ENCODE measurements around the gene PAFAH1B1.

The PAFAH1B1 gene

GRCh38 chr17:2730764-2731353 lies 137.4 kb downstream of the PAFAH1B1 start:
- H3K9ac ChIP-seq (ENCODE audit: low read length), result no peak overlapping the region
- no peak overlapping the region for H3K4me3 ChIP-seq (ENCODE audit: low read depth, low read length)
- no peaks in the 10 kb centered on the region for H3K27me3 ChIP-seq (ENCODE audit: control insufficient read depth, insufficient read depth, low read length)
- H3K27ac ChIP-seq (ENCODE audit: low read depth, low read length), result no peak overlapping the region
- H3K36me3 ChIP-seq (ENCODE audit: control insufficient read depth, insufficient read depth, low read length), result peaks cover 10% of the 10 kb centered on the region
- no peaks in the 10 kb centered on the region for H3K9me3 ChIP-seq (ENCODE audit: control insufficient read depth, insufficient read depth, low read depth, low read length)
- no peaks in the 10 kb centered on the region for H3K4me1 ChIP-seq (ENCODE audit: control insufficient read depth, insufficient read depth, low read length)

DNA sequence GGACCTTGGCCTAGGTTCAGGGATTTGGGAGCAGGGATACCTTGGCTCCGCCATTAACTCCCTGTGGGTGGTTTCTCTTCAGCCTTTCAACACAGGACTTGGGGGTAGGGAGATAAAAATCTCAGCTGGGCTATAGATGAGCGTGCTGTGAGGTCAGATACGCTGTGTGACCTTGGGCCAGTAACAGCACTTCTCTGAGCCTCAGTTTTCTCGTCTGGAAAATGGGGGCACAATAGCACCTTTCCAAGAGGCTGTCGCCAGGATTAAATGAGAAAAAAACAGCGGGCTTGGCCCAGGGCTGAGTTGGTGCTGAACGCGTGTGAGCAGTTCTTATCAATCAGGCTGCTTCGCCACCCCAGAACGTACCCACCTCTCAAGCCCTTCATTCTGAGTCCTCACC lies 138.4 kb downstream of the PAFAH1B1 start:
- Histone ChIP-seq H3K9ac (ENCODE audit: low read length) (no peak overlapping the region), H3K27me3 (ENCODE audit: control insufficient read depth, insufficient read depth, low read length) (no peaks in the 10 kb centered on the region), H3K27ac (ENCODE audit: low read depth, low read length) (no peak overlapping the region), H3K4me3 (ENCODE audit: low read depth, low read length) (no peak overlapping the region), H3K9me3 (ENCODE audit: control insufficient read depth, insufficient read depth, low read depth, low read length) (no peaks in the 10 kb centered on the region), H3K36me3 (ENCODE audit: control insufficient read depth, insufficient read depth, low read length) (peaks cover 10% of the 10 kb centered on the region), H3K4me1 (ENCODE audit: control insufficient read depth, insufficient read depth, low read length) (no peaks in the 10 kb centered on the region)

- Histone ChIP-seq H3K9me3 (ENCODE audit: control insufficient read depth, insufficient read depth, low read depth, low read length) (no peaks in the 10 kb centered on the region), H3K27me3 (ENCODE audit: control insufficient read depth, insufficient read depth, low read length) (no peaks in the 10 kb centered on the region), H3K4me1 (ENCODE audit: control insufficient read depth, insufficient read depth, low read length) (no peaks in the 10 kb centered on the region), H3K9ac (ENCODE audit: low read length) (no peak overlapping the region), H3K4me3 (ENCODE audit: low read depth, low read length) (no peak overlapping the region), H3K36me3 (ENCODE audit: control insufficient read depth, insufficient read depth, low read length) (peaks cover 3% of the 10 kb centered on the region; the same call in 1 of the 2 replicates), H3K27ac (ENCODE audit: low read depth, low read length) (no peak overlapping the region)
These were observed 141.5 kb downstream of the PAFAH1B1 start for GRCh38 chr17:2734939-2735338.

All from HUES6 (cell line).